H1 (cell line): ENCODE data around the gene GABRD. TPM values are rescaled to one million over a fixed set of nuclear protein-coding genes. Genes with fewer than 3 reads are reported as not detected.

Experiments used
- CTCF ChIA-PET: fragments of 300-600 bp; sonication (Branson Sonifier 250); formaldehyde crosslinking; loops from one replicate; lab custom pipeline; 2021; ENCODE audit not compliant: partially characterized antibody; lab: Charles Lee
- POLR2A ChIA-PET: fragments of 300-600 bp; sonication (Branson Sonifier 250); formaldehyde crosslinking; loops from one replicate; lab custom pipeline; 2021; ENCODE audit warnings: inconsistent platforms; ENCODE audit not compliant: partially characterized antibody; lab: Charles Lee
- DNase-seq, 2 experiments: peaks; one replicate each; pipeline versions ENCODE4 v3.0.0 to v3.0.0-alpha.2; 2010 to 2022; ENCODE audit warnings: low spot score in 2 of 2, low read depth in 1 of 2, mixed read lengths in 1 of 2
- FAIRE-seq: peaks from 2 replicates; lab custom pipeline; 2011; peaks lifted over from hg19 to GRCh38; lab: Jason Lieb, UNC
- H2AFZ ChIP-seq: 2 replicates; pipeline ENCODE4 v1.8.1; 2012; ENCODE audit warnings: low read length, inconsistent platforms
- H2AK5ac ChIP-seq: 2 replicates; pipeline ENCODE4 v1.6.1; 2013; ENCODE audit warnings: low read depth, low read length
- H2BK120ac ChIP-seq: replicated peaks from 2 replicates; pipeline ENCODE3; 2013; ENCODE audit warnings: low read depth, low read length, inconsistent platforms
- H2BK12ac ChIP-seq: 2 replicates; pipeline ENCODE4 v1.6.1; 2013; ENCODE audit warnings: low read depth, low read length
- H2BK15ac ChIP-seq: 2 replicates; pipeline ENCODE4 v1.6.1; 2013; ENCODE audit warnings: low read length
- H2BK20ac ChIP-seq: 2 replicates; pipeline ENCODE4 v1.6.1; 2013; ENCODE audit warnings: low read length
- H2BK5ac ChIP-seq: 2 replicates; pipeline ENCODE4 v1.6.1; 2013; ENCODE audit warnings: low read depth, low read length
- H3K14ac ChIP-seq: 2 replicates; pipeline ENCODE4 v1.6.1; 2013; ENCODE audit warnings: inconsistent platforms; ENCODE audit not compliant: insufficient read length
- H3K18ac ChIP-seq: 2 replicates; pipeline ENCODE4 v1.6.1; 2013; ENCODE audit warnings: low read length; ENCODE audit errors: extremely low read depth
- H3K23ac ChIP-seq: 2 replicates; pipeline ENCODE4 v1.6.1; 2013; ENCODE audit warnings: inconsistent platforms; ENCODE audit not compliant: insufficient read length
- H3K23me2 ChIP-seq: 2 replicates; pipeline ENCODE4 v1.6.1; 2013; ENCODE audit warnings: low read depth, low read length
- H3K27ac ChIP-seq: 2 replicates; pipeline ENCODE4 v1.6.1; 2011; ENCODE audit warnings: low read depth, low read length, inconsistent platforms
- H3K27me3 ChIP-seq, 4 experiments: replicated peaks in 1 of 4; 1 replicate in 1 of 4; 2 replicates in 3 of 4; pipeline versions ENCODE4 v1.6.1 to v1.8.1; 2011 to 2013; ENCODE audit warnings: low read length in 3 of 4, mild to moderate bottlenecking in 3 of 4, inconsistent platforms in 2 of 4, mixed read lengths in 2 of 4, moderate library complexity in 1 of 4; ENCODE audit not compliant: control insufficient read depth in 3 of 4, insufficient read depth in 3 of 4; ENCODE audit errors: extremely low read depth in 1 of 4
- H3K36me3 ChIP-seq, 4 experiments: 2 replicates each; pipeline versions ENCODE4 v1.6.1 to v1.8.1; 2011 to 2013; ENCODE audit warnings: mild to moderate bottlenecking in 4 of 4, low read length in 3 of 4, moderate library complexity in 2 of 4, control low read depth in 1 of 4, inconsistent platforms in 1 of 4; ENCODE audit not compliant: insufficient read depth in 4 of 4, control insufficient read depth in 2 of 4
- H3K4ac ChIP-seq: replicated peaks from 2 replicates; pipeline ENCODE3; 2013; ENCODE audit warnings: low read length, low read depth, mixed read lengths, inconsistent platforms; ENCODE audit not compliant: insufficient read length
- H3K4me1 ChIP-seq, 4 experiments: replicated peaks in 1 of 4; 1 replicate in 1 of 4; 2 replicates in 3 of 4; pipeline versions ENCODE4 v1.6.1 to v1.8.1; 2011 to 2013; ENCODE audit warnings: low read length in 3 of 4, inconsistent platforms in 2 of 4, mixed read lengths in 1 of 4; ENCODE audit not compliant: insufficient read depth in 4 of 4, control insufficient read depth in 3 of 4
- H3K4me2 ChIP-seq, 2 experiments: 2 replicates each; pipeline versions ENCODE4 v1.6.1 to v1.8.1; 2011 to 2013; ENCODE audit warnings: low read depth in 2 of 2, low read length in 2 of 2, control low read depth in 1 of 2, inconsistent platforms in 1 of 2, mild to moderate bottlenecking in 1 of 2; ENCODE audit not compliant: insufficient read depth in 1 of 2
- H3K4me3 ChIP-seq, 4 experiments: fragments of 200-600, 300-600 bp in 1 of 4; sonication (generic), shearing (Covaris generic), sonication (Bioruptor Twin) in 1 of 4; 2 replicates each; pipeline versions ENCODE4 v1.5.1 to v1.8.1; 2011 to 2016; ENCODE audit warnings: low read length in 4 of 4, low read depth in 3 of 4, control low read depth in 2 of 4, inconsistent platforms in 2 of 4, mild to moderate bottlenecking in 2 of 4, mixed read lengths in 1 of 4, moderate library complexity in 1 of 4; ENCODE audit not compliant: insufficient read depth in 2 of 4; ENCODE audit errors: extremely low read depth in 1 of 4
- H3K56ac ChIP-seq: replicated peaks from 2 replicates; pipeline ENCODE3; 2013; ENCODE audit warnings: low read depth, mild to moderate bottlenecking, mixed read lengths, low read length, inconsistent platforms; ENCODE audit not compliant: insufficient read length
- H3K79me1 ChIP-seq: 2 replicates; pipeline ENCODE4 v1.6.1; 2013; ENCODE audit warnings: low read depth, low read length, control low read depth
- H3K79me2 ChIP-seq, 2 experiments: 2 replicates each; pipeline versions ENCODE4 v1.6.1 to v1.8.1; 2012 to 2013; ENCODE audit warnings: low read length in 2 of 2, mild to moderate bottlenecking in 2 of 2, inconsistent platforms in 1 of 2; ENCODE audit not compliant: insufficient read depth in 2 of 2, control insufficient read depth in 1 of 2
- H3K9ac ChIP-seq, 4 experiments: replicated peaks in 1 of 4; 1 replicate in 1 of 4; 2 replicates in 3 of 4; pipeline versions ENCODE4 v1.6.1 to v1.8.1; 2011 to 2013; ENCODE audit warnings: low read depth in 3 of 4, low read length in 3 of 4, control low read depth in 2 of 4, mild to moderate bottlenecking in 2 of 4, moderate library complexity in 2 of 4, inconsistent platforms in 1 of 4; ENCODE audit errors: extremely low read depth in 1 of 4
- H3K9me3 ChIP-seq, 2 experiments: 2 replicates each; pipeline versions ENCODE4 v1.6.1 to v1.8.1; 2012 to 2013; ENCODE audit warnings: mild to moderate bottlenecking in 2 of 2, moderate library complexity in 2 of 2, control low read depth in 1 of 2, inconsistent platforms in 1 of 2, low read depth in 1 of 2, low read length in 1 of 2, mixed read lengths in 1 of 2; ENCODE audit not compliant: insufficient read depth in 2 of 2
- H4K20me1 ChIP-seq, 2 experiments: replicated peaks in 1 of 2; 2 replicates each; pipeline versions ENCODE3 to v1.8.1; 2011 to 2013; ENCODE audit warnings: inconsistent platforms in 2 of 2, low read length in 2 of 2, mild to moderate bottlenecking in 1 of 2; ENCODE audit not compliant: insufficient read depth in 2 of 2, control insufficient read depth in 1 of 2
- H4K5ac ChIP-seq: 2 replicates; pipeline ENCODE4 v1.6.1; 2013; ENCODE audit warnings: low read length, low read depth, mixed read lengths, inconsistent platforms; ENCODE audit not compliant: insufficient read length
- H4K8ac ChIP-seq: 2 replicates; pipeline ENCODE4 v1.8.0; 2013; ENCODE audit warnings: mild to moderate bottlenecking, moderate library complexity, low read length, inconsistent platforms; ENCODE audit not compliant: insufficient read depth; ENCODE audit errors: extremely low read depth
- H4K91ac ChIP-seq: replicated peaks from 2 replicates; pipeline ENCODE3; 2013; ENCODE audit warnings: low read length, mixed read lengths, inconsistent platforms; ENCODE audit not compliant: insufficient read length
- CTBP2 ChIP-seq: IDR thresholded peaks from 2 replicates; pipeline ENCODE4 v1.7.0; 2011; ENCODE audit warnings: borderline replicate concordance, mild to moderate bottlenecking, moderate library complexity, mixed read lengths, low read length; ENCODE audit not compliant: insufficient read depth, insufficient read length
- NANOG ChIP-seq: IDR thresholded peaks from 2 replicates; pipeline ENCODE4 v1.6.1; 2011; ENCODE audit warnings: low read length, low read depth, mild to moderate bottlenecking, inconsistent platforms; ENCODE audit not compliant: insufficient read depth, poor library complexity, severe bottlenecking
- SP2 ChIP-seq: IDR thresholded peaks from 2 replicates; pipeline ENCODE4 v1.6.1; 2012; ENCODE audit warnings: mild to moderate bottlenecking, low read length, inconsistent platforms
- SP4 ChIP-seq: IDR thresholded peaks from 2 replicates; pipeline ENCODE4 v1.6.1; 2012; ENCODE audit warnings: low read length, inconsistent platforms
- YY1 ChIP-seq: IDR thresholded peaks from 2 replicates; pipeline ENCODE4 v1.6.1; 2011; ENCODE audit warnings: low read depth, mild to moderate bottlenecking, low read length
- WGBS, 2 experiments: shearing (Covaris generic) in 1 of 2; methylation state at CpG; one replicate each; pipeline versions ENCODE4 v1.1.6 to v1.1.7; 2013 to 2015; ENCODE audit warnings: low lambda C conversion rate in 2 of 2, mixed read lengths in 2 of 2, inconsistent platforms in 1 of 2, low coverage in 1 of 2, missing lambda C conversion rate in 1 of 2; ENCODE audit not compliant: insufficient replicate concordance in 2 of 2, insufficient coverage in 1 of 2, insufficient read length in 1 of 2; ENCODE audit errors: extremely low coverage in 1 of 2, missing lambda C conversion rate in 1 of 2; 5-methylcytosine and 5-hydroxymethylcytosine counted together
- polyA plus RNA-seq, 7 experiments: library from polyadenylated mRNA; depleted of rRNA in 3 of 7; stranded (reverse) in 5 of 7; unstranded in 2 of 7; fragments of >200 nt in 5 of 7; fragments of 200-250 nt in 2 of 7; gene quantifications; 1 replicate in 5 of 7; 2 replicates in 1 of 7; 4 replicates in 1 of 7; pipeline versions ENCODE4 v1.2.1 to v1.2.3, GENCODE V29; 2011 to 2013; ENCODE audit warnings: missing spikeins in 2 of 7, mixed read lengths in 2 of 7
- total RNA-seq: library from RNA; stranded (reverse); fragmentation: NEBNext Ultra II Directional; extraction: Animal tissue kit (Norgen Biotek cat#: 25700); gene quantifications from 2 replicates; pipeline ENCODE4 v1.2.1, GENCODE V29; 2021
- TF ChIP-seq, protein P1 (sequence below): IDR thresholded peaks from 2 replicates; pipeline ENCODE4 v1.6.1; 2012; ENCODE audit warnings: inconsistent platforms
- TF ChIP-seq, protein P2 (sequence below), 3 experiments: IDR thresholded peaks; 1 replicate in 2 of 3; 2 replicates in 1 of 3; pipeline versions ENCODE4 v1.5.1 to v1.6.1; 2011; ENCODE audit warnings: low read length in 3 of 3, mild to moderate bottlenecking in 3 of 3, inconsistent platforms in 2 of 3, low read depth in 1 of 3, moderate library complexity in 1 of 3; ENCODE audit not compliant: insufficient read depth in 1 of 3; ENCODE audit errors: control extremely low read depth in 1 of 3

GABRD gene
- total and polyA plus RNA-seq, 2 of the 8 experiments (the other 6 are each of a cell fraction or from before 2014, with no cell fraction given): 1.8 to 3.0 TPM

- Histone ChIP-seq H2BK12ac (no peak overlapping the region), H3K23me2 (peaks cover 5% of the 10 kb centered on the region; the same call in 1 of the 2 replicates), H2BK20ac (no peak overlapping the region), H2BK15ac (no peak overlapping the region; the same call in 1 of the 2 replicates), H3K14ac (no peak overlapping the region), H3K4me3 (no peak overlapping the region), H3K79me2 (no peaks in the 10 kb centered on the region), H2BK120ac (no peak overlapping the region), H3K23ac (no peak overlapping the region), H2BK5ac (no peak overlapping the region), H3K4me2 (no peak overlapping the region), H4K5ac (no peak overlapping the region), H3K56ac (no peak overlapping the region), H3K27me3 (peaks cover 2 to 7% (median 6%) of the 10 kb centered on the region in 4 experiments), H2AFZ (no peak overlapping the region), H4K91ac (no peak overlapping the region), H3K27ac (no peak overlapping the region), H3K36me3 (no peaks in the 10 kb centered on the region), H3K4me1 (peaks cover 0 to 10% (median 3%) of the 10 kb centered on the region in 4 experiments; a peak in 5 of 7 replicates), H3K9me3 (no peaks in the 10 kb centered on the region), H4K20me1 (no peaks in the 10 kb centered on the region), H3K9ac (no peak overlapping the region), H4K8ac (no peak overlapping the region; the same call in 1 of the 2 replicates), H3K79me1 (no peaks in the 10 kb centered on the region), H3K18ac (no peak overlapping the region), H2AK5ac (no peak overlapping the region), H3K4ac (no peak overlapping the region)
- POLR2A ChIA-PET: interaction anchor here (0.9 kb wide), 1 partner anchor 12 kb away, joined by 3 read pairs; no protein-coding TSS in a partner anchor
- DNase-seq (no peak), FAIRE-seq (no peak)
- CTCF ChIA-PET: interaction anchor here (0.9 to 2.4 kb wide), 4 partner anchors 18 to 159 kb away, joined by 3 to 8 read pairs (median 4); no protein-coding TSS in a partner anchor
- WGBS, 2 experiments: 81% methylated on average over 34 of the region's 34 CpGs; no CpG with 5 or more reads in 1 of the 2 experiments
- TF ChIP-seq, protein P1, sequence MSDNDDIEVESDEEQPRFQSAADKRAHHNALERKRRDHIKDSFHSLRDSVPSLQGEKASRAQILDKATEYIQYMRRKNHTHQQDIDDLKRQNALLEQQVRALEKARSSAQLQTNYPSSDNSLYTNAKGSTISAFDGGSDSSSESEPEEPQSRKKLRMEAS: no peak
- TF ChIP-seq SP4 (no peak), SP2 (no peak), YY1 (no peak), NANOG (no peak), CTBP2 (no peak)
- TF ChIP-seq, protein P2, sequence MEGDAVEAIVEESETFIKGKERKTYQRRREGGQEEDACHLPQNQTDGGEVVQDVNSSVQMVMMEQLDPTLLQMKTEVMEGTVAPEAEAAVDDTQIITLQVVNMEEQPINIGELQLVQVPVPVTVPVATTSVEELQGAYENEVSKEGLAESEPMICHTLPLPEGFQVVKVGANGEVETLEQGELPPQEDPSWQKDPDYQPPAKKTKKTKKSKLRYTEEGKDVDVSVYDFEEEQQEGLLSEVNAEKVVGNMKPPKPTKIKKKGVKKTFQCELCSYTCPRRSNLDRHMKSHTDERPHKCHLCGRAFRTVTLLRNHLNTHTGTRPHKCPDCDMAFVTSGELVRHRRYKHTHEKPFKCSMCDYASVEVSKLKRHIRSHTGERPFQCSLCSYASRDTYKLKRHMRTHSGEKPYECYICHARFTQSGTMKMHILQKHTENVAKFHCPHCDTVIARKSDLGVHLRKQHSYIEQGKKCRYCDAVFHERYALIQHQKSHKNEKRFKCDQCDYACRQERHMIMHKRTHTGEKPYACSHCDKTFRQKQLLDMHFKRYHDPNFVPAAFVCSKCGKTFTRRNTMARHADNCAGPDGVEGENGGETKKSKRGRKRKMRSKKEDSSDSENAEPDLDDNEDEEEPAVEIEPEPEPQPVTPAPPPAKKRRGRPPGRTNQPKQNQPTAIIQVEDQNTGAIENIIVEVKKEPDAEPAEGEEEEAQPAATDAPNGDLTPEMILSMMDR (IDR thresholded peaks at IDR 0.05; ENCODE audit: control extremely low read depth in 1 of 3, insufficient read depth in 1 of 3, low read depth in 1 of 3, low read length in 3 of 3): no peak
These were observed 4.1 kb upstream of the GABRD start for GRCh38 chr1:2014741-2015735.
